DND-41 (cell line): Measurements from ENCODE around the gene TMEM271.

Experiments
- ATAC-seq: fragments of 200-7000 bp; cut with Tn5 transposase; 3 replicates; pipeline ENCODE4 v1.9.1; 2021; ENCODE audit warnings: low read depth; ENCODE audit not compliant: insufficient read depth
- DNase-seq: peaks from one replicate; pipeline ENCODE4 v3.0.0-alpha.2; 2020
- H2AFZ ChIP-seq: 2 replicates; pipeline ENCODE4 v1.6.0; 2012; ENCODE audit warnings: low read depth, low read length
- H3K27ac ChIP-seq: 2 replicates; pipeline ENCODE4 v1.5.1; 2012; ENCODE audit warnings: low read length, inconsistent platforms
- H3K27me3 ChIP-seq: fragments of 200-600 bp; sonication (generic); 2 replicates; pipeline ENCODE4 v1.6.0; 2012; ENCODE audit warnings: low read length, mild to moderate bottlenecking, inconsistent platforms; ENCODE audit not compliant: insufficient read depth, poor library complexity
- H3K36me3 ChIP-seq: 2 replicates; pipeline ENCODE4 v1.5.1; 2012; ENCODE audit warnings: low read length, inconsistent platforms; ENCODE audit not compliant: insufficient read depth
- H3K4me1 ChIP-seq: 2 replicates; pipeline ENCODE4 v1.5.1; 2012; ENCODE audit warnings: mild to moderate bottlenecking, low read length; ENCODE audit not compliant: insufficient read depth
- H3K4me2 ChIP-seq: 2 replicates; pipeline ENCODE4 v1.6.0; 2012; ENCODE audit warnings: mild to moderate bottlenecking, moderate library complexity, low read length, inconsistent platforms; ENCODE audit not compliant: insufficient read depth
- H3K4me3 ChIP-seq, 2 experiments: fragments of 200-600 bp in 1 of 2; shearing (Covaris generic) in 1 of 2; 2 replicates each; pipeline ENCODE4 v1.5.1; 2012 to 2016; ENCODE audit warnings: inconsistent platforms in 2 of 2, low read length in 2 of 2, mild to moderate bottlenecking in 2 of 2, low read depth in 1 of 2, moderate library complexity in 1 of 2
- H3K79me2 ChIP-seq: 2 replicates; pipeline ENCODE4 v1.6.0; 2012; ENCODE audit warnings: low read length, inconsistent platforms; ENCODE audit not compliant: insufficient read depth
- H3K9ac ChIP-seq: 2 replicates; pipeline ENCODE4 v1.6.0; 2012; ENCODE audit warnings: low read depth, mild to moderate bottlenecking, inconsistent platforms, low read length, moderate library complexity
- H3K9me3 ChIP-seq: 2 replicates; pipeline ENCODE4 v1.5.1; 2012; ENCODE audit warnings: low read length, moderate library complexity, mild to moderate bottlenecking, inconsistent platforms; ENCODE audit not compliant: insufficient read depth, severe bottlenecking
- H4K20me1 ChIP-seq: 2 replicates; pipeline ENCODE4 v1.6.0; 2012; ENCODE audit warnings: low read length; ENCODE audit not compliant: insufficient read depth
- EZH2 ChIP-seq: IDR thresholded peaks from 3 replicates; pipeline ENCODE4 v1.6.1; 2012; ENCODE audit warnings: borderline replicate concordance, low read depth, mild to moderate bottlenecking, moderate library complexity, low read length, inconsistent platforms; ENCODE audit not compliant: severe bottlenecking
- TF ChIP-seq, protein P1 (sequence below): IDR thresholded peaks from 2 replicates; pipeline ENCODE4 v1.5.1; 2012; ENCODE audit warnings: borderline replicate concordance, low read length, moderate library complexity, mild to moderate bottlenecking; ENCODE audit not compliant: poor library complexity, severe bottlenecking; ENCODE audit errors: extremely low read depth

Gene TMEM271

DNA sequence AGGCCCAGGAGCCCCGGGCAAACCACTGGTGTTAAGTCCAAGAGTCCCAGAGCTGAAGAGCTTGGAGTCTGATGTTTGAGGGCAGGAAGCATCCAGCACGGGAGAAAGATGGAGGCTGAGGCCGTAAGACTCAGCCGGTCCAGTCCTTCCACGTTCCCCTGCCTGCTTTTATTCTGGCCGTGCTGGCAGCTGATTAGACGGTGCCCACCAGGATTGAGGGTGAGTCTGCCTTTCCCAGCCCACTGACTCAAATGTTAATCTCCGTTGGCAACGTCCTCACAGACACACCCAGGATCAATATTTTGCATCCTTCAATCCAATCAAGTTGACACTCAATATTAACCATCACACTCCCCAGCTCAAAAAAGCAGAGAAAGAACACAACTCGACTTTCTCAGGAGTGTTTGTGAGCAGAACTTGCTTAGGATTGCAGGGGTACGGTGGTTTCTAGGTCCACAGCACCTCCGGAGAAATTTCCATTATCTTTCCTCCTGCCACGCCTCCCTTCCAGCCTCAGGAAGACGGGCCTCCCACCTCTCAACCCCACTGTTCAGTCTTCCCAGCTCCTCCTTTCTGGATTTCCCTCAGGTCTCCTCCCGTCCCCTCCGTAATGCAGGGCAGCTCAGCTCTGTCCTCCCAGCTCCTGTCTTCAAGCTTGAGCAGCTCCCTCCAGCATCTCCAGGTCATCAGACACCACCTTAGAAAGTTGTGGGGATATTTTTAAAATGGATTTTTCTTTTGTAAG, 13.3 kb upstream of the TMEM271 start:
- Histone ChIP-seq H3K4me3 (no peak overlapping the region), H3K4me1 (no peaks in the 10 kb centered on the region), H3K9me3 (no peaks in the 10 kb centered on the region), H3K36me3 (no peaks in the 10 kb centered on the region), H3K4me2 (no peak overlapping the region), H3K27ac (no peak overlapping the region), H4K20me1 (no peaks in the 10 kb centered on the region), H3K9ac (no peak overlapping the region), H2AFZ (no peak overlapping the region), H3K79me2 (no peaks in the 10 kb centered on the region), H3K27me3 (no peaks in the 10 kb centered on the region)
- TF ChIP-seq, protein P1, sequence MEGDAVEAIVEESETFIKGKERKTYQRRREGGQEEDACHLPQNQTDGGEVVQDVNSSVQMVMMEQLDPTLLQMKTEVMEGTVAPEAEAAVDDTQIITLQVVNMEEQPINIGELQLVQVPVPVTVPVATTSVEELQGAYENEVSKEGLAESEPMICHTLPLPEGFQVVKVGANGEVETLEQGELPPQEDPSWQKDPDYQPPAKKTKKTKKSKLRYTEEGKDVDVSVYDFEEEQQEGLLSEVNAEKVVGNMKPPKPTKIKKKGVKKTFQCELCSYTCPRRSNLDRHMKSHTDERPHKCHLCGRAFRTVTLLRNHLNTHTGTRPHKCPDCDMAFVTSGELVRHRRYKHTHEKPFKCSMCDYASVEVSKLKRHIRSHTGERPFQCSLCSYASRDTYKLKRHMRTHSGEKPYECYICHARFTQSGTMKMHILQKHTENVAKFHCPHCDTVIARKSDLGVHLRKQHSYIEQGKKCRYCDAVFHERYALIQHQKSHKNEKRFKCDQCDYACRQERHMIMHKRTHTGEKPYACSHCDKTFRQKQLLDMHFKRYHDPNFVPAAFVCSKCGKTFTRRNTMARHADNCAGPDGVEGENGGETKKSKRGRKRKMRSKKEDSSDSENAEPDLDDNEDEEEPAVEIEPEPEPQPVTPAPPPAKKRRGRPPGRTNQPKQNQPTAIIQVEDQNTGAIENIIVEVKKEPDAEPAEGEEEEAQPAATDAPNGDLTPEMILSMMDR, result no peak
- no peak for TF ChIP-seq EZH2
- no peak for ATAC-seq
- DNase-seq, result no peak

- Histone ChIP-seq H3K9me3 (no peaks in the 10 kb centered on the region), H3K4me2 (no peak overlapping the region), H4K20me1 (no peaks in the 10 kb centered on the region), H3K79me2 (no peaks in the 10 kb centered on the region), H3K9ac (no peak overlapping the region), H2AFZ (no peak overlapping the region), H3K36me3 (no peaks in the 10 kb centered on the region), H3K4me1 (no peaks in the 10 kb centered on the region), H3K27me3 (no peaks in the 10 kb centered on the region), H3K4me3 (no peak overlapping the region), H3K27ac (no peak overlapping the region)
- TF ChIP-seq, protein P1, result no peak
- no peak for TF ChIP-seq EZH2
- ATAC-seq (no peak), DNase-seq (no peak)
Measured at GRCh38 chr4:588351-588849, 12.3 kb upstream of the TMEM271 start.

DNA sequence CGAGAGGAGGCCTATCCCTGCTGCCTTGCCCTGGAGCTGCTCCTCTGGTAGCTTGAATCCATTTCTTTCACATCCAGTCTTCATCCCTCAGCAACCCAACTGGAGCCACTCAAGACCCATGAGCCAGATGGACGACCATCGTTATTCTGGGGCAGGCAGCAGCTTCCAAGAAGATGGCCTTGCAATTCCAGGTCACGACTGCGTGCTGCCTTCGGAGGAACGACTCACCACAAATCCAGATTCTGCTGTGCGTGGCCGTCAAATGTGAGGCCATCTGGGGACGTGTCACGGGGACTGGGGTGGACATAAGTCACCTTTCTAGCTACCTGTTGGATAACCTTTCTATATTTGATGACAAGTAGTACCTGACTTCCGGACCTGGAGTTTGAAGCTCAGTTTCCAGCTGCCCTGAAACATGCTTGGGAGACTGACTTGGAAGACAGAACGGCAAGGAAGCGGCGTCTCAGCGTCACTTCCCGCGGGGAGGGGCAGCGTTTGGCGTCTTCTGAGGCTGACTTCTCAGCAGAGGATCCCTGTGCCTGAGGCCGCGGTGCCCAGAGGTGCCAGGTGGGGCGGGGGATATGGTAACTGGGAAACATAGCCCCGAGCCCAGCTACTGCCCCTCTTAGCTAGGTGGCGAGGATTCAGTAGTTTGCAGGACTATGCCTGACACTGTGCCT, 11.7 kb upstream of the TMEM271 start:
- no peaks in the 10 kb centered on the region for H3K36me3 ChIP-seq
- no peaks in the 10 kb centered on the region for H3K79me2 ChIP-seq
- TF ChIP-seq, protein P1, result no peak
- no peak for TF ChIP-seq EZH2
- no peak for ATAC-seq
- no peak for DNase-seq
- no peak overlapping the region for H2AFZ ChIP-seq
- no peaks in the 10 kb centered on the region for H3K9me3 ChIP-seq
- H3K9ac ChIP-seq, result no peak overlapping the region
- no peaks in the 10 kb centered on the region for H3K27me3 ChIP-seq
- H3K27ac ChIP-seq, result no peak overlapping the region
- H3K4me3 ChIP-seq, result no peak overlapping the region
- H4K20me1 ChIP-seq, result no peaks in the 10 kb centered on the region
- H3K4me1 ChIP-seq, result no peaks in the 10 kb centered on the region
- no peak overlapping the region for H3K4me2 ChIP-seq
